ENCODE results near the gene CBFA2T2. TPM values are rescaled to one million over a fixed set of nuclear protein-coding genes. Genes with fewer than 3 reads are reported as not detected.
"Not testable (repeated sequence)": the region's sequence is repeated elsewhere in the genome, so short reads cannot be mapped to it uniquely, and the experiment has no call there.

The CBFA2T2 gene
- total RNA-seq, 1 donor: 5.6 TPM

- no peak for TF ChIP-seq CTCF (IDR thresholded peaks at IDR 0.05; ENCODE audit: insufficient read depth, low read depth, low read length)
- no peak overlapping the region for H3K4me3 ChIP-seq (ENCODE audit: low read depth, low read length)
- DNase-seq (ENCODE audit: low read depth): no peak
Observed at GRCh38 chr20:33463332-33464101, 26.4 kb upstream of the CBFA2T2 start.

- not testable (repeated sequence) for DNase-seq (ENCODE audit: low read depth)
Observed at GRCh38 chr20:33464759-33465158, 25.1 kb upstream of the CBFA2T2 start.

GRCh38 chr20:33465481-33466302 is 24.2 kb upstream of the CBFA2T2 start:
- no peak for TF ChIP-seq CTCF (IDR thresholded peaks at IDR 0.05; ENCODE audit: insufficient read depth, low read depth, low read length)
- DNase-seq (ENCODE audit: low read depth): no peak
- no peak overlapping the region for H3K4me3 ChIP-seq (ENCODE audit: low read depth, low read length)

More at GRCh38 chr20:33464759-33465158, 25.1 kb upstream of the CBFA2T2 start:
- H3K4me3 ChIP-seq (ENCODE audit: low read depth, low read length): not testable (repeated sequence)

- no peak overlapping the region for H3K4me3 ChIP-seq (ENCODE audit: low read depth, low read length)
- no peak for TF ChIP-seq CTCF (IDR thresholded peaks at IDR 0.05; ENCODE audit: insufficient read depth, low read depth, low read length)
- no peak for DNase-seq (ENCODE audit: low read depth)
Observed at GRCh38 chr20:33466303-33466646, 23.6 kb upstream of the CBFA2T2 start.

GRCh38 chr20:33470457-33470856 is 19.4 kb upstream of the CBFA2T2 start:
- no peak overlapping the region for H3K4me3 ChIP-seq (ENCODE audit: low read depth, low read length)
- no peak for DNase-seq (ENCODE audit: low read depth)
- TF ChIP-seq CTCF (IDR thresholded peaks at IDR 0.05; ENCODE audit: insufficient read depth, low read depth, low read length): no peak

DNA sequence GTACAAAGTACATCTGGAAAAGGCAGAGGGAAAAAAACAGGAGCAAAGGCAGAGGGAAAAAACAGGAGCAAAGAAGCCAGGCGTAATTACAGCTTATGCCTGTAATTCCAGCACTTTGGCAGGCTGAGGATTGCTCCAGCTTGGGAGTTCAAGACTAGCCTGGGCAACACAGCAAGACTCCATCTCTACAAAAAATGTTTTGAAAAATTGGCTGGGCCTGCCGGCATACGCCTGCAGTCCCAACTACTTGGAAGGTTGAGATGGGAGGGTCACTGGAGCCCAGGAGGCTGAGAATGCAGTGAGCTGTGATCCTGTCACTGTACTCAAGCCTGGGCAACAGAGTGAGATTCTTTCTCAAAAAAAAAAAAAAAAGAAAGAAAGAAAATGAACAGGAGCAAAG is 19.0 kb upstream of the CBFA2T2 start:
- no peak for TF ChIP-seq CTCF (IDR thresholded peaks at IDR 0.05; ENCODE audit: insufficient read depth, low read depth, low read length)

GRCh38 chr20:33472868-33473435 is 16.9 kb upstream of the CBFA2T2 start:
- no peak for TF ChIP-seq CTCF (IDR thresholded peaks at IDR 0.05; ENCODE audit: insufficient read depth, low read depth, low read length)
- no peak for DNase-seq (ENCODE audit: low read depth)
- H3K4me3 ChIP-seq (ENCODE audit: low read depth, low read length): no peak overlapping the region

More for the DNA sequence above, 19.0 kb upstream of the CBFA2T2 start:
- no peak overlapping the region for H3K4me3 ChIP-seq (ENCODE audit: low read depth, low read length)
- no peak for DNase-seq (ENCODE audit: low read depth)

Measured in fibroblast of villous mesenchyme (primary cell).